ENCODE results near the gene CACNA2D4.

The CACNA2D4 gene, protein sequence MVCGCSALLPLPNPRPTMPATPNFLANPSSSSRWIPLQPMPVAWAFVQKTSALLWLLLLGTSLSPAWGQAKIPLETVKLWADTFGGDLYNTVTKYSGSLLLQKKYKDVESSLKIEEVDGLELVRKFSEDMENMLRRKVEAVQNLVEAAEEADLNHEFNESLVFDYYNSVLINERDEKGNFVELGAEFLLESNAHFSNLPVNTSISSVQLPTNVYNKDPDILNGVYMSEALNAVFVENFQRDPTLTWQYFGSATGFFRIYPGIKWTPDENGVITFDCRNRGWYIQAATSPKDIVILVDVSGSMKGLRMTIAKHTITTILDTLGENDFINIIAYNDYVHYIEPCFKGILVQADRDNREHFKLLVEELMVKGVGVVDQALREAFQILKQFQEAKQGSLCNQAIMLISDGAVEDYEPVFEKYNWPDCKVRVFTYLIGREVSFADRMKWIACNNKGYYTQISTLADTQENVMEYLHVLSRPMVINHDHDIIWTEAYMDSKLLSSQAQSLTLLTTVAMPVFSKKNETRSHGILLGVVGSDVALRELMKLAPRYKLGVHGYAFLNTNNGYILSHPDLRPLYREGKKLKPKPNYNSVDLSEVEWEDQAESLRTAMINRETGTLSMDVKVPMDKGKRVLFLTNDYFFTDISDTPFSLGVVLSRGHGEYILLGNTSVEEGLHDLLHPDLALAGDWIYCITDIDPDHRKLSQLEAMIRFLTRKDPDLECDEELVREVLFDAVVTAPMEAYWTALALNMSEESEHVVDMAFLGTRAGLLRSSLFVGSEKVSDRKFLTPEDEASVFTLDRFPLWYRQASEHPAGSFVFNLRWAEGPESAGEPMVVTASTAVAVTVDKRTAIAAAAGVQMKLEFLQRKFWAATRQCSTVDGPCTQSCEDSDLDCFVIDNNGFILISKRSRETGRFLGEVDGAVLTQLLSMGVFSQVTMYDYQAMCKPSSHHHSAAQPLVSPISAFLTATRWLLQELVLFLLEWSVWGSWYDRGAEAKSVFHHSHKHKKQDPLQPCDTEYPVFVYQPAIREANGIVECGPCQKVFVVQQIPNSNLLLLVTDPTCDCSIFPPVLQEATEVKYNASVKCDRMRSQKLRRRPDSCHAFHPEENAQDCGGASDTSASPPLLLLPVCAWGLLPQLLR

DNA sequence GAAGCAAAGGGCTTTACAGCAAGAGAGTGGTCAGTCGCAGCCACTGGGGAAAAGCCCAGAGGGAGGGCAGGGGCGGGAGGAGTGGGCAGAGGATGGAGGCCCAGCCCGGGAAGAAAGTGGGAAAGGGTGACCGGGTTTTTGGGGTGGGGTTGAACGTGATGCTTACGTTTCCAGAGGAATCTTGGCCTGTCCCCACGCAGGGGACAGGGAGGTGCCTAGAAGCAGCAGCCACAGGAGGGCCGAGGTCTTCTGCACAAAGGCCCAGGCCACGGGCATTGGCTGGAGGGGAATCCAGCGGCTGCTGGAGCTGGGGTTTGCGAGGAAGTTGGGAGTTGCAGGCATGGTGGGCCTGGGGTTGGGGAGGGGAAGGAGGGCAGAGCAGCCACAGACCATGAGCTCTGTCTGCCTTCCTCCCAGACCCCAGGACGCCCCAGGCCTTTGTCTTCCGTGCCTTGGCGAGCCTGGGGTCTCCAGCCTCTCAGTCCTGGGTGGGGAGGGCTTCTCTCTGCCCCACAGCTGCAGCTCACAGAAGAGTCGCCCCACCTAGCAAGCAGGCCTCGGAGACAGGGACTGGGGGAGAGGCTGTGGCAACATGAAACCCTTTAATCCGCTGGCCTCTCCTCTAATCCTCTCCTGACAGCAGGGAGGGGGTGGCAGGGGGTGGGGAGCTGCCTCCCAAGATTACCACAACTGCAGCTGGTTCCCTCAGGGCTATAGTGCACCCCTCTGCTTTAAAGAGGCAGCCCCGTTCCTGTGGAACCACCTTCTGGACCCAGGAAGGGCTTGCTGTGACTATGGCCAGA, at the start of gene CACNA2D4:
Gene CACNA2D4 (minus strand): TSS at position 572 of the 803 bp plus-strand sequence. CDS start 179 bp downstream, at position 393.
- TF ChIP-seq, protein P1, sequence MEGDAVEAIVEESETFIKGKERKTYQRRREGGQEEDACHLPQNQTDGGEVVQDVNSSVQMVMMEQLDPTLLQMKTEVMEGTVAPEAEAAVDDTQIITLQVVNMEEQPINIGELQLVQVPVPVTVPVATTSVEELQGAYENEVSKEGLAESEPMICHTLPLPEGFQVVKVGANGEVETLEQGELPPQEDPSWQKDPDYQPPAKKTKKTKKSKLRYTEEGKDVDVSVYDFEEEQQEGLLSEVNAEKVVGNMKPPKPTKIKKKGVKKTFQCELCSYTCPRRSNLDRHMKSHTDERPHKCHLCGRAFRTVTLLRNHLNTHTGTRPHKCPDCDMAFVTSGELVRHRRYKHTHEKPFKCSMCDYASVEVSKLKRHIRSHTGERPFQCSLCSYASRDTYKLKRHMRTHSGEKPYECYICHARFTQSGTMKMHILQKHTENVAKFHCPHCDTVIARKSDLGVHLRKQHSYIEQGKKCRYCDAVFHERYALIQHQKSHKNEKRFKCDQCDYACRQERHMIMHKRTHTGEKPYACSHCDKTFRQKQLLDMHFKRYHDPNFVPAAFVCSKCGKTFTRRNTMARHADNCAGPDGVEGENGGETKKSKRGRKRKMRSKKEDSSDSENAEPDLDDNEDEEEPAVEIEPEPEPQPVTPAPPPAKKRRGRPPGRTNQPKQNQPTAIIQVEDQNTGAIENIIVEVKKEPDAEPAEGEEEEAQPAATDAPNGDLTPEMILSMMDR (IDR thresholded peaks at IDR 0.05; ENCODE audit: control extremely low read depth, extremely low read depth, low read depth, missing control alignments): no peak
- ChIA-PET CTCF (interaction anchor here (1.1 to 1.2 kb wide), 2 partner anchors 8 to 22 kb away, joined by 3 read pairs; no protein-coding TSS in a partner anchor), POLR2A (no interaction called here)
- DNase-seq (ENCODE audit: extremely low spot score): peak; percentile 14

DNA sequence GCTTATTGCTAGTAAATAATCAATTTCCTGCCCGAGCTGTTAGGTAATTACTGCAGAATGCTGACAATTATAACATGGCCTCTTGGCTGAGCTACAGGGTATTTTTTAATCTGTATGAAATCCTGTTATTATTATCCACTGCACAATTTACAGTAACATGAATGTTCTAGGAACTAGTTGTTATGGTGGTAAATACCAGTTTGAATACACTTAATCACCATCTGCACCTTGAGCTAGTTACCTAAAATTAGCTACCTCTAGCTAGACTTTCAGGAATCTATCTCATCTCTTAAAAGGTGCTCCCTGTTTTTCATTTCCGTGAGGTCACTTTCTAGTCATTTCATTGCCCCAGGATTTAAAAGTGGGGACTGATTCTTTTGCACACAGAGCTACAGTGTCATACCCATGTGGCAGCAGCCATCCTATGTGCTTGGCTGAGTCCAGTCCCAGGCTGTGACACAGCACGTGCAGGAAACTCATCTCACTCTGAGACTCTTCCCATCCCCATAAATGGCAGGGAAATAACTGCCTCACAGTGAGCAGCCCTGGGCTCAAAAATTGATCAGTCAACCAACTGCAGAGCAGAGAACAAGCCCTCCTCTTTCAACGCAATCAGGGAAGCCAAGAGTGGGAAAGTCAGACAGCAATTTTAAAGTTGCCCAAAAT, 48.2 kb upstream of the CACNA2D4 start:
- ChIA-PET POLR2A (no interaction called here), CTCF (interaction anchor here (1.3 to 3.8 kb wide), 4 partner anchors 8 to 68 kb away, joined by 3 to 20 read pairs (median 8); no protein-coding TSS in a partner anchor)
- DNase-seq (ENCODE audit: extremely low spot score): no peak
- TF ChIP-seq, protein P1 (IDR thresholded peaks at IDR 0.05; ENCODE audit: control extremely low read depth, extremely low read depth, low read depth, missing control alignments): no peak

DNA sequence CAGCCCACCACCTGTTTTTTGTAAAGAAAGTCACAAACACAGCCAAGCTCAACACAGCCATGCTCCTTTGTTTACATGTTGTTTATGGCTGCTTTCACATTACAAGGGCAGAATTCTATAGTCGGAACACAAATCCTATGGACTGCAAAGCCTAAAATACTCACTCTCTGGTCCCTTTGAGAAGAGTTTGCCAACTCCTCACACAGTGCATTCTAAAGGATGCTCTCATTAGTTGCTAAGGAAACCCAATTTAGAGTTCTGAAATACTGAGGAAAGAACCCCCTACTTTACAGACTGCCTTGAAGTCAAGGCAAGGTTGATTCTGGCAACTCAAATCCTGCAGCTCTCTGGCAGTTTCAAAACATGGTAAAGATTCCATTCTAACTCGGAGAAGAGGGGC, 47.5 kb upstream of the CACNA2D4 start:
- TF ChIP-seq, protein P1 (IDR thresholded peaks at IDR 0.05; ENCODE audit: control extremely low read depth, extremely low read depth, low read depth, missing control alignments): no peak
- ChIA-PET CTCF (interaction anchor here (0.7 to 3.8 kb wide), 4 partner anchors 9 to 174 kb away, joined by 3 to 20 read pairs (median 8); no protein-coding TSS in a partner anchor), POLR2A (no interaction called here)

DNA sequence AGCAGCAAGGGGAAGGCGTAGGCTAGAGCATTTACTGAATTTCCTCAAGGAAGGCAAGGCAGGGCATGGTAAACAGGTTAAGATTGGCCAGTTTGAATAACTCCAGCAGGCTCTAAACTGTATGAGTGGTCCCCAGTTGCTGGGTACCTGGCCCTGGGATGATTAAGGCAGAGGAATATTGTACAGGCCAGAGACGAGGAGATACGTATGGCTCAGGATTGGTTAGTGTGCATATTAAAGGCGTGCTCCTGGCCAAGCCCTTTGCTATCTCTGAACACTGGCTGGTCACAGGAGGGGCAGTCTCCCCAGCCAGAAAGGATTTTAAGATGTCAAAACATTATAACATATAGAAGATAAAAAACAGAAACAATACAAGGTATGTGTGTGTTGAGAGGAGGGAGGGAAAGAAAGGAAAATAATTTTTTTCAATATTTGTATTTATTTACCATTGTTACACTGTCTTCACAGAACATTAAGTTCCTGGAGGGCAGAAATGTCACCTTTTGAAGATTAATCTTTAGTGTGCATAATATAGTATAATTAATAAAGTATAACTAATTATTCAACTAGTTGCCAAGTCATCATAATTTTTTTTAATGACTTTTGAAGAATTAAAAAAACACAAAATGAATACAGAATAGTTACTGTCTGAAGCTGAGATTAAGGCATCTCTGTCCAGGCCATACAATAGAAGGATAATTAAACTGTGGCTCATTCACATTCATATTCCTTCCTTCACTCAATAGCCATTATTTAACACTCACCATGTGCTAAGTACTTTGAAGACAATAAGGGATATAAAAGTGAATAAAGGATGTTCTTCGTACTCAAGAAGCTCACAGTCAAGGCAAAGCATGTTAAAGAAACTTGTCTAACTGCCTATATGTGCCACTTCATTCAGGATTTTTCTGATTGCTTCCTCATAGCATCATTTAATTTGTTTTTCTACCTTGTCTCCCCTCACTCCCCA, 43.9 kb upstream of the CACNA2D4 start:
- CTCF ChIA-PET: interaction anchor here (1.1 to 1.5 kb wide), 3 partner anchors 12 to 780 kb away, joined by 3 to 6 read pairs (median 4); no protein-coding TSS in a partner anchor
- POLR2A ChIA-PET: no interaction called here
- no peak for DNase-seq (ENCODE audit: extremely low spot score)

More for the DNA sequence above, 47.5 kb upstream of the CACNA2D4 start:
- no peak for DNase-seq (ENCODE audit: extremely low spot score)

More for the DNA sequence above, 43.9 kb upstream of the CACNA2D4 start:
- TF ChIP-seq, protein P1 (IDR thresholded peaks at IDR 0.05; ENCODE audit: control extremely low read depth, extremely low read depth, low read depth, missing control alignments): no peak
